Loucy (cell line): ENCODE measurements around the gene GP1BA.

Experiments used
- H2AFZ ChIP-seq: fragments of 200-600 bp; sonication (generic); 2 replicates; pipeline ENCODE4 v1.6.0; 2016; ENCODE audit warnings: antibody characterized with exemption, mild to moderate bottlenecking, low read length, moderate library complexity
- H3F3A ChIP-seq: fragments of 200-600 bp; 2 replicates; pipeline ENCODE4 v1.6.0; 2016; ENCODE audit warnings: antibody characterized with exemption, low read depth, mild to moderate bottlenecking
- H3K27me3 ChIP-seq: fragments of 200-600 bp; sonication (generic); 2 replicates; pipeline ENCODE4 v1.6.1; 2014; ENCODE audit warnings: low read length, mild to moderate bottlenecking; ENCODE audit not compliant: insufficient read depth, poor library complexity, severe bottlenecking
- H3K36me3 ChIP-seq: fragments of 200-600 bp; sonication (generic); 2 replicates; pipeline ENCODE4 v1.6.1; 2016; ENCODE audit warnings: low read length; ENCODE audit not compliant: insufficient read depth
- H3K4me1 ChIP-seq: fragments of 200-600 bp; sonication (generic); 2 replicates; pipeline ENCODE4 v1.5.1; 2014; ENCODE audit warnings: low read length, mild to moderate bottlenecking; ENCODE audit not compliant: insufficient read depth, poor library complexity, severe bottlenecking
- H3K4me2 ChIP-seq: fragments of 200-600 bp; sonication (generic); 2 replicates; pipeline ENCODE4 v1.6.0; 2014; ENCODE audit warnings: antibody characterized with exemption, low read length, low read depth, mild to moderate bottlenecking; ENCODE audit not compliant: poor library complexity, severe bottlenecking
- H3K4me3 ChIP-seq: fragments of 200-600 bp; sonication (generic); 2 replicates; pipeline ENCODE4 v1.5.1; 2014; ENCODE audit warnings: low read length, mild to moderate bottlenecking, mixed read lengths; ENCODE audit not compliant: poor library complexity, severe bottlenecking
- H3K79me2 ChIP-seq: fragments of 200-600 bp; sonication (generic); 2 replicates; pipeline ENCODE4 v1.6.1; 2014; ENCODE audit warnings: low read length; ENCODE audit not compliant: insufficient read depth
- H3K9ac ChIP-seq: fragments of 200-600 bp; sonication (generic); 2 replicates; pipeline ENCODE4 v1.6.0; 2014; ENCODE audit warnings: mild to moderate bottlenecking, low read depth, low read length, moderate library complexity; ENCODE audit not compliant: poor library complexity, severe bottlenecking
- H3K9me2 ChIP-seq: fragments of 200-600 bp; sonication (generic); replicated peaks from 2 replicates; pipeline ENCODE4 v1.6.1; 2016; ENCODE audit warnings: low read depth, low read length, mixed read lengths
- H3K9me3 ChIP-seq: fragments of 200-600 bp; sonication (generic); 2 replicates; pipeline ENCODE4 v1.6.1; 2014; ENCODE audit warnings: mild to moderate bottlenecking, antibody characterized with exemption, low read length, low read depth; ENCODE audit not compliant: insufficient read depth
- H4K20me1 ChIP-seq: fragments of 200-600 bp; sonication (generic); 2 replicates; pipeline ENCODE4 v1.6.0; 2014; ENCODE audit warnings: antibody characterized with exemption, low read length, mild to moderate bottlenecking; ENCODE audit not compliant: insufficient read depth, poor library complexity, severe bottlenecking
- CTCF ChIP-seq: fragments of 200-600 bp; sonication (generic); conservative IDR thresholded peaks from 2 replicates; pipeline ENCODE4 v1.5.1; 2014; ENCODE audit warnings: mild to moderate bottlenecking, antibody characterized with exemption, low read length
- EZH2phosphoT487 ChIP-seq: fragments of 200-600 bp; IDR thresholded peaks from 2 replicates; pipeline ENCODE4 v1.6.1; 2018; ENCODE audit warnings: antibody characterized with exemption, mild to moderate bottlenecking, moderate library complexity, borderline replicate concordance

Gene GP1BA

DNA sequence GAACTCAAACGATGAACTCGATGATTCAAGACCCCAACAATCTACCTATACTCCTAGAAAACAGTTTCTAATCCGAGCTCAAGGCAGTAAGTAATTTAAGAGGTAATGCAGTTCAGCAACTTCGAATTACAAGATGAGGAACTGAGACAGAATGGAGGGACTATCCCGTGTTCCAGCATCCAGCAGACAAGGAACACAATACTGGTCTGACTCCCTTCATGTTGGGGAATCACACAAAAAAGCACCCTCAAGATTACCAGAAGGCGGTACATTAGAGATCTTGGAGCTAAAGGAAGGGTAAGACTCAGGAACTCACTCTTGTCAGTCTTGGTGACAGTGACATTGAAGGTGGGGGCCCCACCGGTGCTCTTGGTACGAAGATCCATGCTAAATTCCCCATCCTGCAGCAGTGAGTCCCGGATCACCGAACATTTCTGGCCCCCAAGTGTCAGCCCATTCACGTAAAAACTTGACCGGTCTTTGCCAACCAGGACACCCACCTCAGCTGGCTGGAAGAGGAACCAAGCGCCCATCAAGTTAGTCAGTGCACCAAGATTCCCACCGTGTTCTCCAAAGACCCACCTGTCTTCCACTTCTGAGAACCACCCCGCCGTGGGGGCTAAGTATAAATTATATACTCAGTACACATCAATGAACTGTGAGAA, 14.4 kb downstream of the GP1BA start:
- Histone ChIP-seq H3K9me2 (no peaks in the 10 kb centered on the region), H3K27me3 (peaks cover 14% of the 10 kb centered on the region), H4K20me1 (peaks cover 65% of the 10 kb centered on the region), H3K4me1 (peaks cover 58% of the 10 kb centered on the region), H3K4me3 (peak overlapping the region; percentile 90), H3K9ac (peak overlapping the region; percentile 99), H3K9me3 (no peaks in the 10 kb centered on the region), H2AFZ (no peak overlapping the region), H3K4me2 (peak overlapping the region; percentile 96), H3K79me2 (peaks cover 84% of the 10 kb centered on the region), H3F3A (peaks cover 44% of the 10 kb centered on the region), H3K36me3 (peaks cover 47% of the 10 kb centered on the region)
- TF ChIP-seq CTCF = no peak
- no peak for TF ChIP-seq EZH2phosphoT487

- H3K27me3 ChIP-seq = peaks cover 14% of the 10 kb centered on the region
- H3K4me2 ChIP-seq = peak overlapping the region; percentile 96
- H3K9ac ChIP-seq = peak overlapping the region; percentile 99
- H3F3A ChIP-seq = peaks cover 44% of the 10 kb centered on the region
- peak overlapping the region; percentile 90 for H3K4me3 ChIP-seq
- peaks cover 57% of the 10 kb centered on the region for H3K4me1 ChIP-seq
- peaks cover 82% of the 10 kb centered on the region for H3K79me2 ChIP-seq
- no peak overlapping the region for H2AFZ ChIP-seq
- peaks cover 60% of the 10 kb centered on the region for H4K20me1 ChIP-seq
- no peak for TF ChIP-seq EZH2phosphoT487
- TF ChIP-seq CTCF = no peak
- H3K9me2 ChIP-seq = no peaks in the 10 kb centered on the region
- H3K9me3 ChIP-seq = no peaks in the 10 kb centered on the region
- peaks cover 47% of the 10 kb centered on the region for H3K36me3 ChIP-seq
Measured at GRCh38 chr17:4947010-4947410, 14.9 kb downstream of the GP1BA start.

GRCh38 chr17:4947411-4948165, 15.5 kb downstream of the GP1BA start:
- Histone ChIP-seq H3K4me1 (peaks cover 51% of the 10 kb centered on the region), H3K4me3 (peak overlapping the region; percentile 90), H4K20me1 (peaks cover 54% of the 10 kb centered on the region), H3K79me2 (peaks cover 76% of the 10 kb centered on the region), H3K9me3 (no peaks in the 10 kb centered on the region), H2AFZ (no peak overlapping the region), H3K4me2 (peak overlapping the region; percentile 96), H3K9me2 (no peaks in the 10 kb centered on the region), H3F3A (peaks cover 44% of the 10 kb centered on the region), H3K27me3 (peaks cover 14% of the 10 kb centered on the region), H3K36me3 (peaks cover 42% of the 10 kb centered on the region), H3K9ac (peak overlapping the region; percentile 99)
- TF ChIP-seq CTCF = no peak
- TF ChIP-seq EZH2phosphoT487 = no peak
